Activated CD4-positive, alpha-beta T cell treated with anti-CD3 and anti-CD28 coated beads for 36 hours (primary cell): ENCODE measurements around the gene FMN1. TPM values are rescaled to one million over a fixed set of nuclear protein-coding genes. Genes with fewer than 3 reads are reported as not detected.
"Not testable (repeated sequence)": the region's sequence is repeated elsewhere in the genome, so short reads cannot be mapped to it uniquely, and the experiment has no call there.

Experiments used
- ATAC-seq: fragments of 200-7000 bp; cut with Tn5 transposase; one replicate; pipeline ENCODE4 v1.10.0; 2021; ENCODE audit warnings: mild to moderate bottlenecking, moderate library complexity
- CTCF ChIA-PET: fragments of 350-600 bp; sonication (Branson Sonifier 250); formaldehyde crosslinking; loops from one replicate; lab custom pipeline; 2021; ENCODE audit warnings: antibody characterized with exemption; lab: Charles Lee
- POLR2A ChIA-PET: fragments of 350-600 bp; sonication (Branson Sonifier 250); formaldehyde crosslinking; loops from one replicate; lab custom pipeline; 2021; ENCODE audit warnings: antibody characterized with exemption, inconsistent platforms; lab: Charles Lee
- DNase-seq: peaks from one replicate; pipeline ENCODE4 v3.0.0-alpha.2; 2020
- H3K27ac Mint-ChIP-seq: one replicate; pipeline ENCODE4 v1.8.0; 2021; ENCODE audit warnings: mixed read lengths
- H3K27me3 Mint-ChIP-seq: one replicate; pipeline ENCODE4 v1.8.0; 2021; ENCODE audit warnings: mixed read lengths
- H3K36me3 Mint-ChIP-seq: one replicate; pipeline ENCODE4 v1.8.0; 2021; ENCODE audit warnings: low read depth, mixed read lengths
- H3K4me1 Mint-ChIP-seq: one replicate; pipeline ENCODE4 v1.8.0; 2021; ENCODE audit warnings: mixed read lengths
- H3K4me3 Mint-ChIP-seq: one replicate; pipeline ENCODE4 v1.8.0; 2021; ENCODE audit warnings: mild to moderate bottlenecking, moderate library complexity, mixed read lengths
- H3K9me3 Mint-ChIP-seq: one replicate; pipeline ENCODE4 v1.8.0; 2021; ENCODE audit warnings: low read depth, mixed read lengths
- intact Hi-C, 2 experiments: fragments of 100-400 bp; cut with DNase I in 1 of 2; cut with micrococcal nuclease in 1 of 2; formaldehyde crosslinking; loops; one replicate each; pipeline versions ENCODE4 v1.14.2 to v1.15.1; 2022 to 2024; cut with DNase I, micrococcal nuclease
- total RNA-seq, 2 experiments: library from RNA; stranded (reverse); gene quantifications; one replicate each; pipeline ENCODE4 v1.2.3, GENCODE V29; 2021

FMN1 gene
- total RNA-seq, 2 experiments from 2014 or later = 0.09 to 0.21 TPM

- H3K27me3 Mint-ChIP-seq, H3K9me3 Mint-ChIP-seq: not testable (repeated sequence)
Observed at GRCh38 chr15:32950051-32950450, 244.5 kb downstream of the FMN1 start.

GRCh38 chr15:32946210-32946609 lies 248.3 kb downstream of the FMN1 start:
- Mint-ChIP-seq H3K9me3 (no peaks in the 10 kb centered on the region), H3K4me1 (no peaks in the 10 kb centered on the region), H3K27ac (no peak overlapping the region), H3K4me3 (no peak overlapping the region), H3K36me3 (no peaks in the 10 kb centered on the region), H3K27me3 (no peaks in the 10 kb centered on the region)
- ChIA-PET CTCF (no interaction called here), POLR2A (no interaction called here)
- intact Hi-C loops = no loop called here
- ATAC-seq (no peak), DNase-seq (no peak)

More at GRCh38 chr15:32950051-32950450, 244.5 kb downstream of the FMN1 start:
- H3K36me3 Mint-ChIP-seq, DNase-seq, H3K4me3 Mint-ChIP-seq, H3K4me1 Mint-ChIP-seq, H3K27ac Mint-ChIP-seq, ATAC-seq, intact Hi-C loops, POLR2A ChIA-PET: not testable (repeated sequence)
- CTCF ChIA-PET = interaction anchor here (0.6 kb wide), 1 partner anchor 229 kb away, joined by 3 read pairs; no protein-coding TSS in a partner anchor

GRCh38 chr15:32944431-32944830 lies 250.1 kb downstream of the FMN1 start:
- intact Hi-C loops = no loop called here
- Mint-ChIP-seq H3K27me3 (no peaks in the 10 kb centered on the region), H3K4me1 (no peaks in the 10 kb centered on the region), H3K4me3 (no peak overlapping the region), H3K27ac (no peak overlapping the region), H3K9me3 (no peaks in the 10 kb centered on the region), H3K36me3 (no peaks in the 10 kb centered on the region)
- DNase-seq (no peak), ATAC-seq (no peak)
- ChIA-PET CTCF (interaction anchor here (0.7 kb wide), 2 partner anchors 14 to 78 kb away, joined by 3 read pairs; no protein-coding TSS in a partner anchor), POLR2A (no interaction called here)

- ChIA-PET POLR2A (no interaction called here), CTCF (interaction anchor here (0.7 kb wide), 1 partner anchor 79 kb away, joined by 3 read pairs; no protein-coding TSS in a partner anchor)
- H3K4me1 Mint-ChIP-seq = no peaks in the 10 kb centered on the region
- no peaks in the 10 kb centered on the region for H3K9me3 Mint-ChIP-seq
- H3K27me3 Mint-ChIP-seq = no peaks in the 10 kb centered on the region
- H3K4me3 Mint-ChIP-seq = no peak overlapping the region
- ATAC-seq (no peak), DNase-seq (no peak)
- intact Hi-C loops = no loop called here
- no peak overlapping the region for H3K27ac Mint-ChIP-seq
- H3K36me3 Mint-ChIP-seq = no peaks in the 10 kb centered on the region
Observed at GRCh38 chr15:32943711-32944110, 250.8 kb downstream of the FMN1 start.

- Mint-ChIP-seq H3K4me1 (no peaks in the 10 kb centered on the region), H3K36me3 (no peaks in the 10 kb centered on the region), H3K4me3 (no peak overlapping the region), H3K27me3 (peaks cover 6% of the 10 kb centered on the region), H3K27ac (no peak overlapping the region), H3K9me3 (no peaks in the 10 kb centered on the region)
- ChIA-PET CTCF (interaction anchor here (1.4 to 1.6 kb wide), 2 partner anchors 9 to 11 kb away, joined by 3 read pairs; no protein-coding TSS in a partner anchor), POLR2A (no interaction called here)
- intact Hi-C loops = no loop called here
- DNase-seq (no peak), ATAC-seq (no peak)
Observed at GRCh38 chr15:32942401-32942841, 252.1 kb downstream of the FMN1 start.

GRCh38 chr15:32941823-32942222 lies 252.7 kb downstream of the FMN1 start:
- no peaks in the 10 kb centered on the region for H3K4me1 Mint-ChIP-seq
- intact Hi-C loops = no loop called here
- ChIA-PET POLR2A (no interaction called here), CTCF (interaction anchor here (0.7 to 1.6 kb wide), 3 partner anchors 10 to 77 kb away, joined by 3 read pairs; no protein-coding TSS in a partner anchor)
- no peak overlapping the region for H3K27ac Mint-ChIP-seq
- peaks cover 6% of the 10 kb centered on the region for H3K27me3 Mint-ChIP-seq
- ATAC-seq = no peak
- no peak overlapping the region for H3K4me3 Mint-ChIP-seq
- H3K36me3 Mint-ChIP-seq = no peaks in the 10 kb centered on the region
- DNase-seq = no peak
- no peaks in the 10 kb centered on the region for H3K9me3 Mint-ChIP-seq

- Mint-ChIP-seq H3K9me3 (peaks cover 5% of the 10 kb centered on the region), H3K4me3 (no peak overlapping the region), H3K36me3 (no peaks in the 10 kb centered on the region), H3K4me1 (no peaks in the 10 kb centered on the region), H3K27me3 (peaks cover 12% of the 10 kb centered on the region), H3K27ac (no peak overlapping the region)
- DNase-seq (no peak), ATAC-seq (no peak)
- intact Hi-C loops = loop anchor here in 1 of 2 experiments (1.0 kb wide), 1 partner anchor 275 kb away; no protein-coding TSS in a partner anchor
- POLR2A ChIA-PET = no interaction called here
- CTCF ChIA-PET = interaction anchor here (0.9 to 1.8 kb wide), 4 partner anchors 10 to 274 kb away, joined by 3 to 5 read pairs (median 4); no protein-coding TSS in a partner anchor
Observed at GRCh38 chr15:32936976-32937375, 257.5 kb downstream of the FMN1 start.

GRCh38 chr15:32936283-32936918 lies 258.1 kb downstream of the FMN1 start:
- H3K9me3 Mint-ChIP-seq = peaks cover 5% of the 10 kb centered on the region
- ATAC-seq (no peak), DNase-seq (no peak)
- no peaks in the 10 kb centered on the region for H3K36me3 Mint-ChIP-seq
- ChIA-PET CTCF (interaction anchor here (0.9 to 1.8 kb wide), 5 partner anchors 9 to 273 kb away, joined by 3 to 5 read pairs (median 3); no protein-coding TSS in a partner anchor), POLR2A (no interaction called here)
- intact Hi-C loops = loop anchor here in 1 of 2 experiments (1.0 kb wide), 1 partner anchor 274 kb away; no protein-coding TSS in a partner anchor
- H3K4me3 Mint-ChIP-seq = no peak overlapping the region
- H3K4me1 Mint-ChIP-seq = no peaks in the 10 kb centered on the region
- no peak overlapping the region for H3K27ac Mint-ChIP-seq
- H3K27me3 Mint-ChIP-seq = peaks cover 12% of the 10 kb centered on the region

GRCh38 chr15:32935139-32935538 lies 259.4 kb downstream of the FMN1 start:
- ATAC-seq (no peak), DNase-seq (no peak)
- Mint-ChIP-seq H3K4me1 (no peaks in the 10 kb centered on the region), H3K27me3 (peaks cover 12% of the 10 kb centered on the region), H3K9me3 (peaks cover 5% of the 10 kb centered on the region), H3K27ac (no peak overlapping the region), H3K4me3 (no peak overlapping the region), H3K36me3 (no peaks in the 10 kb centered on the region)
- CTCF ChIA-PET = interaction anchor here (1.8 kb wide), 1 partner anchor 8 kb away, joined by 5 read pairs; no protein-coding TSS in a partner anchor
- intact Hi-C loops = no loop called here
- POLR2A ChIA-PET = no interaction called here

GRCh38 chr15:32933236-32933635 lies 261.3 kb downstream of the FMN1 start:
- ChIA-PET POLR2A (no interaction called here), CTCF (no interaction called here)
- ATAC-seq (no peak), DNase-seq (no peak)
- Mint-ChIP-seq H3K36me3 (no peaks in the 10 kb centered on the region), H3K4me1 (no peaks in the 10 kb centered on the region), H3K9me3 (peaks cover 5% of the 10 kb centered on the region), H3K27me3 (peaks cover 12% of the 10 kb centered on the region), H3K27ac (no peak overlapping the region), H3K4me3 (no peak overlapping the region)
- intact Hi-C loops = no loop called here

- Mint-ChIP-seq H3K36me3 (no peaks in the 10 kb centered on the region), H3K27ac (no peak overlapping the region), H3K4me1 (no peaks in the 10 kb centered on the region), H3K27me3 (no peaks in the 10 kb centered on the region), H3K4me3 (no peak overlapping the region), H3K9me3 (no peaks in the 10 kb centered on the region)
- no peak for ATAC-seq
- DNase-seq = no peak
- intact Hi-C loops = no loop called here
- CTCF ChIA-PET = no interaction called here
- POLR2A ChIA-PET = no interaction called here
Observed at GRCh38 chr15:32928876-32929275, 265.6 kb downstream of the FMN1 start.

GRCh38 chr15:32927124-32927523 lies 267.4 kb downstream of the FMN1 start:
- Mint-ChIP-seq H3K4me3 (no peak overlapping the region), H3K9me3 (no peaks in the 10 kb centered on the region), H3K36me3 (no peaks in the 10 kb centered on the region), H3K4me1 (no peaks in the 10 kb centered on the region), H3K27ac (no peak overlapping the region), H3K27me3 (no peaks in the 10 kb centered on the region)
- intact Hi-C loops = no loop called here
- DNase-seq (no peak), ATAC-seq (no peak)
- ChIA-PET POLR2A (no interaction called here), CTCF (interaction anchor here (0.8 to 1.0 kb wide), 2 partner anchors 9 to 32 kb away, joined by 4 to 5 read pairs; no protein-coding TSS in a partner anchor)
